Keratinocyte (primary cell): ENCODE results near the gene ZNF615. TPM values are rescaled to one million over a fixed set of nuclear protein-coding genes. Genes with fewer than 3 reads are reported as not detected.
A peak's percentile ranks its signal among the peaks of the same experiment; 100 is the strongest.

Experiments used
- DNase-seq: peaks from one replicate; pipeline ENCODE4 v3.0.0-alpha.2; 2011; ENCODE audit warnings: low read depth, missing footprints, low spot score
- FAIRE-seq: peaks from 2 replicates; lab custom pipeline; 2011; peaks lifted over from hg19 to GRCh38; lab: Jason Lieb, UNC
- H2AFZ ChIP-seq: 2 replicates; pipeline ENCODE4 v1.6.0; 2012; ENCODE audit warnings: low read length, control low read depth, inconsistent platforms; ENCODE audit not compliant: control insufficient read depth
- H3K27ac ChIP-seq: 2 replicates; pipeline ENCODE4 v1.5.1; 2011; ENCODE audit warnings: low read length; ENCODE audit not compliant: control insufficient read depth, insufficient read depth
- H3K27me3 ChIP-seq: 3 replicates; pipeline ENCODE4 v1.6.0; 2011; ENCODE audit warnings: low read length; ENCODE audit not compliant: control insufficient read depth, insufficient read depth; ENCODE audit errors: extremely low read depth
- H3K36me3 ChIP-seq, 2 experiments: 2 replicates in 1 of 2; 3 replicates in 1 of 2; pipeline ENCODE4 v1.5.1; 2011; ENCODE audit warnings: low read length in 2 of 2, mild to moderate bottlenecking in 1 of 2; ENCODE audit not compliant: control insufficient read depth in 2 of 2, insufficient read depth in 2 of 2; ENCODE audit errors: extremely low read depth in 1 of 2
- H3K4me1 ChIP-seq: 3 replicates; pipeline ENCODE4 v1.5.1; 2011; ENCODE audit warnings: low read length; ENCODE audit not compliant: control insufficient read depth, insufficient read depth; ENCODE audit errors: extremely low read depth
- H3K4me2 ChIP-seq: 3 replicates; pipeline ENCODE4 v1.6.0; 2011; ENCODE audit warnings: low read depth, low read length; ENCODE audit not compliant: control insufficient read depth, insufficient read depth; ENCODE audit errors: extremely low read depth
- H3K4me3 ChIP-seq, 3 experiments: fragments of 200-600 bp in 1 of 3; sonication (generic) in 1 of 3; 2 replicates in 2 of 3; 3 replicates in 1 of 3; pipeline ENCODE4 v1.5.1; 2011 to 2016; ENCODE audit warnings: low read length in 3 of 3, mild to moderate bottlenecking in 3 of 3, control low read depth in 2 of 3, inconsistent platforms in 1 of 3, low read depth in 1 of 3, mixed read lengths in 1 of 3, mixed run types in 1 of 3, moderate library complexity in 1 of 3; ENCODE audit not compliant: control insufficient read depth in 2 of 3, insufficient read depth in 2 of 3; ENCODE audit errors: extremely low read depth in 1 of 3
- H3K79me2 ChIP-seq: 2 replicates; pipeline ENCODE4 v1.6.0; 2012; ENCODE audit warnings: low read length; ENCODE audit not compliant: control insufficient read depth, insufficient read depth
- H3K9ac ChIP-seq: 3 replicates; pipeline ENCODE4 v1.6.0; 2011; ENCODE audit warnings: low read length; ENCODE audit not compliant: control insufficient read depth, insufficient read depth; ENCODE audit errors: extremely low read depth
- H3K9me1 ChIP-seq: 3 replicates; pipeline ENCODE4 v1.6.0; 2011; ENCODE audit warnings: low read length; ENCODE audit not compliant: control insufficient read depth, insufficient read depth; ENCODE audit errors: extremely low read depth
- H3K9me3 ChIP-seq: 2 replicates; pipeline ENCODE4 v1.5.1; 2012; ENCODE audit warnings: low read depth, low read length; ENCODE audit not compliant: control insufficient read depth
- H4K20me1 ChIP-seq: 3 replicates; pipeline ENCODE4 v1.6.0; 2011; ENCODE audit warnings: low read length; ENCODE audit not compliant: control insufficient read depth, insufficient read depth; ENCODE audit errors: extremely low read depth
- CTCF ChIP-seq, 3 experiments: IDR thresholded peaks in 1 of 3; conservative IDR thresholded peaks in 1 of 3; optimal IDR thresholded peaks in 1 of 3; 2 replicates in 2 of 3; 3 replicates in 1 of 3; pipeline versions ENCODE3 to v1.5.1; 2011; ENCODE audit warnings: low read length in 3 of 3, mild to moderate bottlenecking in 3 of 3, moderate library complexity in 2 of 3, control low read depth in 1 of 3, inconsistent platforms in 1 of 3; ENCODE audit not compliant: insufficient read depth in 2 of 3; ENCODE audit errors: extremely low read depth in 1 of 3
- EZH2 ChIP-seq: IDR thresholded peaks from one replicate; pipeline ENCODE4 v1.6.1; 2012; ENCODE audit warnings: inconsistent platforms, mild to moderate bottlenecking, low read length, moderate library complexity
- dilution Hi-C: fragments of 300-500 bp; cut with MboI; formaldehyde crosslinking; loops from one replicate; pipeline ENCODE4 v1.7.0; 2020; ENCODE audit warnings: low sequenced_read_pairs; ENCODE audit not compliant: extremely low pct_ligation_motif_present
- polyA plus RNA-seq, 5 experiments: library from polyadenylated mRNA; depleted of rRNA in 3 of 5; stranded (reverse) in 3 of 5; stranded (forward) in 1 of 5; unstranded in 1 of 5; fragments of >200 nt; gene quantifications; 1 replicate in 1 of 5; 2 replicates in 3 of 5; 3 replicates in 1 of 5; pipeline versions ENCODE4 v1.2.1 to v1.2.3, GENCODE V29; 2011 to 2012; ENCODE audit warnings: missing spikeins in 2 of 5, low read depth in 1 of 5, low replicate concordance in 1 of 5

Gene ZNF615
- polyA plus RNA-seq, 1 donor (not counting 4 experiments of a cell fraction or from before 2014, with no cell fraction given), result 3.7 TPM

DNA sequence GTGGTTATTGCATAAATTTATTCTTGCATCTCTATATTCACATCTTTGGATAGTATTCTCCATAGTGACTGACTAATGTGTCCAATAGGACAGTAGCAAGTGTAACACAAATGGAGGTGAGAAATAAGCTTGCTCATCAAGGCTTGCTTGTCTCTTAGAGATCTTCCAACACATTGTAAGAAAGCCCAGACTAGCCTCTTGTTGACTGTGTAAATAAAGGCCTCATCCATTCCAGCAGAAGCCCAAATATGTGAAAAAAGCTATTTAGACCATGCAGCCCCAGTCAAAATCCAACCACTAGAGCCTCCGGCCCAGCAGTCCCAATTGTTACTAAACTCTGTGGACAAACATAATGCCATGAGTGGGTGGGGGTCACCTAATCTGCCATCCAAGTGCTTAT lies 2.7 kb upstream of the ZNF615 start:
- H3K36me3 ChIP-seq, result peaks cover 0 to 5% of the 10 kb centered on the region in 2 experiments
- peaks cover 9% of the 10 kb centered on the region for H3K79me2 ChIP-seq
- DNase-seq (no peak), FAIRE-seq (no peak)
- H3K9me3 ChIP-seq, result no peaks in the 10 kb centered on the region
- dilution Hi-C loops, result no loop called here
- H3K9me1 ChIP-seq, result no peaks in the 10 kb centered on the region
- H3K27ac ChIP-seq, result no peak overlapping the region
- TF ChIP-seq CTCF (optimal IDR thresholded peaks at IDR 0.05 in 1 of 3, IDR thresholded peaks at IDR 0.05 in 1 of 3, conservative IDR thresholded peaks at IDR 0.05 in 1 of 3; ENCODE audit: extremely low read depth in 1 of 3, insufficient read depth in 2 of 3, low read length in 3 of 3) (no peak), EZH2 (no peak)
- H3K9ac ChIP-seq, result no peak overlapping the region
- no peaks in the 10 kb centered on the region for H3K27me3 ChIP-seq
- H2AFZ ChIP-seq, result no peak overlapping the region
- no peaks in the 10 kb centered on the region for H4K20me1 ChIP-seq
- no peaks in the 10 kb centered on the region for H3K4me1 ChIP-seq
- H3K4me2 ChIP-seq, result no peak overlapping the region
- no peak overlapping the region for H3K4me3 ChIP-seq

GRCh38 chr19:52007451-52007805 lies 583 bp downstream of the ZNF615 start:
- H3K9me1 ChIP-seq, result no peaks in the 10 kb centered on the region
- no peaks in the 10 kb centered on the region for H3K9me3 ChIP-seq
- H3K36me3 ChIP-seq, result peaks cover 0 to 2% of the 10 kb centered on the region in 2 experiments
- H3K79me2 ChIP-seq, result peaks cover 12% of the 10 kb centered on the region
- no peaks in the 10 kb centered on the region for H4K20me1 ChIP-seq
- DNase-seq (no peak), FAIRE-seq (no peak)
- dilution Hi-C loops, result no loop called here
- TF ChIP-seq CTCF (optimal IDR thresholded peaks at IDR 0.05 in 1 of 3, IDR thresholded peaks at IDR 0.05 in 1 of 3, conservative IDR thresholded peaks at IDR 0.05 in 1 of 3; ENCODE audit: extremely low read depth in 1 of 3, insufficient read depth in 2 of 3, low read length in 3 of 3) (no peak), EZH2 (no peak)
- peak overlapping the region; percentile 95 for H3K4me2 ChIP-seq
- peak overlapping the region; percentile 75 to 99 (median 96) for H3K4me3 ChIP-seq
- peak overlapping the region; percentile 87 for H3K9ac ChIP-seq
- no peaks in the 10 kb centered on the region for H3K4me1 ChIP-seq
- no peaks in the 10 kb centered on the region for H3K27me3 ChIP-seq
- H2AFZ ChIP-seq, result peak overlapping the region; percentile 100
- H3K27ac ChIP-seq, result peak overlapping the region; percentile 89
